Sigmoid colon (tissue), 7 donors: ENCODE data around the gene DCC. TPM values are rescaled to one million over a fixed set of nuclear protein-coding genes. Genes with fewer than 3 reads are reported as not detected.

Experiments used
- DNase-seq: peaks from one replicate; pipeline ENCODE4 v3.0.0-alpha.2; 2019
- H3K27ac ChIP-seq, 4 donors: fragments of 200-600 bp; sonication (generic); one replicate each; pipeline ENCODE4 v1.5.1; 2016 to 2019; ENCODE audit warnings: mild to moderate bottlenecking in 1 of 4
- H3K27me3 ChIP-seq, 3 donors: fragments of 200-600 bp; sonication (generic); one replicate each; pipeline ENCODE4 v1.5.1; 2019; ENCODE audit warnings: mild to moderate bottlenecking in 1 of 3
- H3K36me3 ChIP-seq, 4 donors: fragments of 200-600 bp; sonication (generic); one replicate each; pipeline ENCODE4 v1.5.1; 2016 to 2019
- H3K4me1 ChIP-seq, 4 donors: fragments of 200-600 bp; sonication (generic); one replicate each; pipeline ENCODE4 v1.5.1; 2017 to 2019
- H3K4me3 ChIP-seq, 4 donors: fragments of 200-600 bp; sonication (generic); one replicate each; pipeline ENCODE4 v1.5.1; 2017 to 2019; ENCODE audit warnings: mild to moderate bottlenecking in 2 of 4, moderate library complexity in 1 of 4
- H3K9me3 ChIP-seq, 4 donors: fragments of 200-600 bp in 3 of 4; sonication (generic) in 3 of 4; one replicate each; pipeline versions ENCODE4 v1.5.1 to v1.6.1; 2013 to 2019
- EP300 ChIP-seq, 4 donors: sonication (generic); formaldehyde crosslinking; IDR thresholded peaks; one replicate each; pipeline ENCODE4 v1.6.1; 2017; ENCODE audit warnings: antibody characterized with exemption in 4 of 4
- POLR2A ChIP-seq, 2 donors: fragments of 450-650 bp; IDR thresholded peaks; one replicate each; pipeline ENCODE4 v1.6.1; 2016; ENCODE audit warnings: antibody characterized with exemption in 2 of 2, mild to moderate bottlenecking in 2 of 2, moderate library complexity in 2 of 2
- POLR2AphosphoS5 ChIP-seq, 4 donors: sonication (generic); formaldehyde crosslinking; IDR thresholded peaks; one replicate each; pipeline ENCODE4 v1.6.1; 2017; ENCODE audit warnings: antibody characterized with exemption in 4 of 4
- WGBS, 2 donors: extraction: QIAGEN DNeasy Blood & Tissue Kit; methylation state at CpG; one replicate each; pipeline ENCODE4 v1.1.7; 2013; 5-methylcytosine and 5-hydroxymethylcytosine counted together
- intact Hi-C: fragments of 100-400 bp; cut with DNase I; formaldehyde crosslinking; loops from one replicate; pipeline ENCODE4 v1.15.1; 2023
- polyA plus RNA-seq, 3 donors: library from polyadenylated mRNA; stranded (reverse); fragments of 200-250 nt; gene quantifications; one replicate each; pipeline ENCODE4 v1.2.3, GENCODE V29; 2013
- total RNA-seq, 4 donors: library from RNA; depleted of rRNA; stranded (reverse); fragments of >200 nt; gene quantifications; one replicate each; pipeline ENCODE4 v1.1.0, GENCODE V29; 2016
- TF ChIP-seq, protein P1 (sequence below), 4 experiments: fragments of 450-650 bp in 3 of 4; fragments of 200-600 bp in 1 of 4; IDR thresholded peaks; one replicate each; pipeline ENCODE4 v1.5.1; 2016 to 2019; ENCODE audit warnings: antibody characterized with exemption in 4 of 4, mild to moderate bottlenecking in 3 of 4, moderate library complexity in 2 of 4
- donor health status: healthy with polysubstance abuse.
- donor health status: Bipolar disorder and iron deficiency.
- donor health status: healthy.

DCC gene
- total and polyA plus RNA-seq, 7 donors: 0.04 to 0.83 (median 0.36) TPM; not detected in 2

GRCh38 chr18:53417003-53417402 lies 1077.0 kb downstream of the DCC start:
- no peaks in the 10 kb centered on the region for H3K27me3 ChIP-seq
- no peak for DNase-seq
- no peaks in the 10 kb centered on the region for H3K36me3 ChIP-seq
- 18 to 27% methylated on average over 4 of the region's 4 CpGs for WGBS, 2 donors
- TF ChIP-seq EP300 (IDR thresholded peaks at IDR 0.05) (no peak), POLR2AphosphoS5 (IDR thresholded peaks at IDR 0.05) (no peak)
- H3K4me3 ChIP-seq: no peak overlapping the region
- no peak overlapping the region for H3K27ac ChIP-seq
- H3K4me1 ChIP-seq: no peaks in the 10 kb centered on the region
- intact Hi-C loops: no loop called here
- peaks cover 0 to 3% (median 0%) of the 10 kb centered on the region in 4 donors for H3K9me3 ChIP-seq

- no peaks in the 10 kb centered on the region for H3K36me3 ChIP-seq
- peaks cover 0 to 3% (median 0%) of the 10 kb centered on the region in 4 donors for H3K9me3 ChIP-seq
- TF ChIP-seq POLR2AphosphoS5 (IDR thresholded peaks at IDR 0.05) (no peak), POLR2A (IDR thresholded peaks at IDR 0.05) (no peak), EP300 (IDR thresholded peaks at IDR 0.05) (no peak)
- TF ChIP-seq, protein P1, sequence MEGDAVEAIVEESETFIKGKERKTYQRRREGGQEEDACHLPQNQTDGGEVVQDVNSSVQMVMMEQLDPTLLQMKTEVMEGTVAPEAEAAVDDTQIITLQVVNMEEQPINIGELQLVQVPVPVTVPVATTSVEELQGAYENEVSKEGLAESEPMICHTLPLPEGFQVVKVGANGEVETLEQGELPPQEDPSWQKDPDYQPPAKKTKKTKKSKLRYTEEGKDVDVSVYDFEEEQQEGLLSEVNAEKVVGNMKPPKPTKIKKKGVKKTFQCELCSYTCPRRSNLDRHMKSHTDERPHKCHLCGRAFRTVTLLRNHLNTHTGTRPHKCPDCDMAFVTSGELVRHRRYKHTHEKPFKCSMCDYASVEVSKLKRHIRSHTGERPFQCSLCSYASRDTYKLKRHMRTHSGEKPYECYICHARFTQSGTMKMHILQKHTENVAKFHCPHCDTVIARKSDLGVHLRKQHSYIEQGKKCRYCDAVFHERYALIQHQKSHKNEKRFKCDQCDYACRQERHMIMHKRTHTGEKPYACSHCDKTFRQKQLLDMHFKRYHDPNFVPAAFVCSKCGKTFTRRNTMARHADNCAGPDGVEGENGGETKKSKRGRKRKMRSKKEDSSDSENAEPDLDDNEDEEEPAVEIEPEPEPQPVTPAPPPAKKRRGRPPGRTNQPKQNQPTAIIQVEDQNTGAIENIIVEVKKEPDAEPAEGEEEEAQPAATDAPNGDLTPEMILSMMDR (IDR thresholded peaks at IDR 0.05): no peak
- DNase-seq: no peak
- no peak overlapping the region for H3K27ac ChIP-seq
- H3K4me1 ChIP-seq: no peaks in the 10 kb centered on the region
- intact Hi-C loops: no loop called here
- H3K27me3 ChIP-seq: no peaks in the 10 kb centered on the region
- H3K4me3 ChIP-seq: no peak overlapping the region
These were observed 1081.9 kb downstream of the DCC start for GRCh38 chr18:53421869-53422268.

DNA sequence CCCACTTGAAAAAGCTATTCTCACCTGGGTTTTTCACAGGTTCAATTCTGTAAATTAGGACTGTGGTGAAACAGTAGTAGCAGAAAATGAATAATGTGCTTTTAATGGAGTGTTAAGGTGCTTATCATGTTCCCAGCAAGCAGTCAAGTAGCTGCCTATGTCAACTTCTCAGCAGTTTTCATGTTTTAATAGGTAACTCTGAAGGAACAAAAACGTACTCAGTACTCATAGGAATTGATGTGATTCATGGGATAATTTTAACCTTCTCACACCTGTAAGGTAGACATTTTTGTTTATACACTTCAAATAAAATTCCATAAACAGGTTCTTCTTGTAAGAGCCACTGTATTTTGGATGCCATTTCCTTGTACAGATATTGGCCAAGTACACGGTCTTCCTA lies 1082.9 kb downstream of the DCC start:
- no peak for DNase-seq
- Histone ChIP-seq H3K27me3 (no peaks in the 10 kb centered on the region), H3K4me1 (no peaks in the 10 kb centered on the region), H3K27ac (no peak overlapping the region), H3K36me3 (no peaks in the 10 kb centered on the region), H3K4me3 (no peak overlapping the region), H3K9me3 (peaks cover 0 to 3% (median 0%) of the 10 kb centered on the region in 4 donors)
- TF ChIP-seq EP300 (IDR thresholded peaks at IDR 0.05) (no peak), POLR2AphosphoS5 (IDR thresholded peaks at IDR 0.05) (no peak), POLR2A (IDR thresholded peaks at IDR 0.05) (no peak)
- TF ChIP-seq, protein P1 (IDR thresholded peaks at IDR 0.05): no peak
- intact Hi-C loops: no loop called here
- WGBS, 2 donors: 26 to 73% methylated on average over 2 of the region's 2 CpGs

- intact Hi-C loops: no loop called here
- no peak overlapping the region for H3K27ac ChIP-seq
- 38 to 68% methylated on average over 6 of the region's 6 CpGs for WGBS, 2 donors
These were observed 1086.7 kb downstream of the DCC start for GRCh38 chr18:53426666-53427184.

DNA sequence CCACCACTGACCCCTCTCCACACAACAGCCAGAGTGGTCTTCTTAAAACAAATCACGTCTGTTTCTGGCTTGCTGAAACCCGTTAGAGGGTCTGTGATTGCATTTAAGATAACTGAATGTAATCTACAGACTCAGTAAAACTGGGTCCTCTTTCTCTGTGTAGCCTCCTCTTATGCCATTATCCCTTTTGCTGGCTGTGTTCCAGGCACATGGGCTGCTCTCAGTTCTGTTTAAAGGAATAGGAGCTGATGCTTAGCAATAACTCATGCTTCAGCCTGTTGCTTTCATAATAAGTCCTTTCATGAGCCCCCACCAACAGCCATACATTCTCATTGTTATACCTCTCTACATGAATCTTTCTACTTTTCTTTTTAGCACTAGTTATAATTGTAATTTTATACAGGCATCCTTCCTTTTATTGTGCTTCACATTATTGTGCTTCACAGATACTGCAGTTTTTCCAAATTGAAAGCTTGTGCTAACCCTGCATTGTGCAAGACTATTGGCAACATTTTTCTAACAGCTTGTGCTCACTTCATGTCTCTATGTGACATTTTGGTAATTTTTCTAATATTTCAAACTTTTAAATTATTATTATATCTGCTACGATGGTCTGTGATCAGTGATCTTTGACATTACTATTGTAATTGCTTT lies 1101.9 kb downstream of the DCC start:
- no peaks in the 10 kb centered on the region for H3K4me1 ChIP-seq
- no peak overlapping the region for H3K27ac ChIP-seq
- H3K27me3 ChIP-seq: no peaks in the 10 kb centered on the region
- WGBS, 2 donors: 66 to 72% methylated on average over 3 of the region's 3 CpGs
- no peaks in the 10 kb centered on the region for H3K36me3 ChIP-seq
- H3K9me3 ChIP-seq: no peaks in the 10 kb centered on the region
- TF ChIP-seq, protein P1 (IDR thresholded peaks at IDR 0.05): no peak
- TF ChIP-seq EP300 (IDR thresholded peaks at IDR 0.05) (no peak), POLR2AphosphoS5 (IDR thresholded peaks at IDR 0.05) (no peak), POLR2A (IDR thresholded peaks at IDR 0.05) (no peak)
- no peak overlapping the region for H3K4me3 ChIP-seq
- no peak for DNase-seq
- intact Hi-C loops: no loop called here

More at GRCh38 chr18:53426666-53427184, 1086.7 kb downstream of the DCC start:
- Histone ChIP-seq H3K27me3 (no peaks in the 10 kb centered on the region), H3K4me3 (no peak overlapping the region), H3K9me3 (no peaks in the 10 kb centered on the region), H3K4me1 (no peaks in the 10 kb centered on the region), H3K36me3 (no peaks in the 10 kb centered on the region)
- TF ChIP-seq POLR2A (IDR thresholded peaks at IDR 0.05) (no peak), EP300 (IDR thresholded peaks at IDR 0.05) (no peak), POLR2AphosphoS5 (IDR thresholded peaks at IDR 0.05) (no peak)
- TF ChIP-seq, protein P1 (IDR thresholded peaks at IDR 0.05): no peak
- DNase-seq: no peak
